ENCODE data around the gene COX10.

DNA sequence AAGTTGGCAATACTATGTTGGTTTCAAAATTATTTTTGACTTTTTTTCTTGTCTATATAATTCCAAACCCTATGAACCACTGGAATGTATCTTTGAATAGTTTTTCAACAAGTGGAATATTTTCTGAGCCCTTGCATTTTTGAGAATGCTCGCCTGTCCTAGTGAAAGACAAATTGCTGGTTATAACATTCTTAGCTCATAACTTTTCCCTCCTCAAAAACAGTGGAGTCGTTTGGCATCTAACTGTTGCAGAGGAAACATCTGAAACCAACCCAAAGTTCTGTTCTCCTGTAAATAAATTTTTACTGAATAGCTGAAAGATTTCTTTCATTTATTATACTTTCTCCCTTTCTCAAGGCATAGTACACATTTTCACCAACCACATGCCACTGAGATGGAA lies 11.3 kb upstream of the COX10 start:
- TF ChIP-seq EZH2 (IDR thresholded peaks at IDR 0.05) (no peak), POLR2AphosphoS5 (IDR thresholded peaks at IDR 0.05; ENCODE audit: borderline replicate concordance, low read depth, low read length) (no peak), FOXP2 (optimal IDR thresholded peaks at IDR 0.05; ENCODE audit: control extremely low read depth, extremely low read length, insufficient read depth) (no peak)

Measured in SK-N-MC (cell line).